ENCODE measurements around the gene CCL11. TPM values are rescaled to one million over a fixed set of nuclear protein-coding genes. Genes with fewer than 3 reads are reported as not detected.

The CCL11 gene
- total and polyA plus RNA-seq, 2 of the 8 experiments (the other 6 are each of a cell fraction or from before 2014, with no cell fraction given): not detected

- no peaks in the 10 kb centered on the region for H3K27me3 ChIP-seq (replicated peaks in 1 of 4; ENCODE audit: control insufficient read depth in 3 of 4, extremely low read depth in 1 of 4, insufficient read depth in 3 of 4, low read length in 3 of 4)
- no peak overlapping the region for H2BK120ac ChIP-seq (replicated peaks; ENCODE audit: low read depth, low read length)
- no peak overlapping the region for H3K9ac ChIP-seq (replicated peaks in 1 of 4; ENCODE audit: extremely low read depth in 1 of 4, low read depth in 3 of 4, low read length in 3 of 4)
- H4K20me1 ChIP-seq (replicated peaks in 1 of 2; ENCODE audit: control insufficient read depth in 1 of 2, insufficient read depth in 2 of 2, low read length in 2 of 2): no peaks in the 10 kb centered on the region
- H3K4me3 ChIP-seq (ENCODE audit: extremely low read depth in 1 of 4, insufficient read depth in 2 of 4, low read depth in 3 of 4, low read length in 4 of 4): no peak overlapping the region
- H2BK12ac ChIP-seq (ENCODE audit: low read depth, low read length): no peak overlapping the region
- H3K14ac ChIP-seq (ENCODE audit: insufficient read length): no peak overlapping the region
- 83% methylated on average over 4 of the region's 4 CpGs; no CpG with 5 or more reads in 1 of the 2 experiments for WGBS, 2 experiments (ENCODE audit: extremely low coverage in 1 of 2, insufficient coverage in 1 of 2, insufficient read length in 1 of 2, insufficient replicate concordance in 2 of 2, low coverage in 1 of 2, low lambda C conversion rate in 2 of 2, missing lambda C conversion rate in 1 of 2)
- H3K4me2 ChIP-seq (ENCODE audit: insufficient read depth in 1 of 2, low read depth in 2 of 2, low read length in 2 of 2): no peak overlapping the region
- no peaks in the 10 kb centered on the region for H3K36me3 ChIP-seq (ENCODE audit: control insufficient read depth in 2 of 4, insufficient read depth in 4 of 4, low read length in 3 of 4)
- H3K79me2 ChIP-seq (ENCODE audit: control insufficient read depth in 1 of 2, insufficient read depth in 2 of 2, low read length in 2 of 2): no peaks in the 10 kb centered on the region
- peaks cover 0 to 5% (median 3%) of the 10 kb centered on the region in 4 experiments; a peak in 4 of 7 replicates for H3K4me1 ChIP-seq (replicated peaks in 1 of 4; ENCODE audit: control insufficient read depth in 3 of 4, insufficient read depth in 4 of 4, low read length in 3 of 4)
- no peak overlapping the region for H3K27ac ChIP-seq (ENCODE audit: low read depth, low read length)
- ChIA-PET POLR2A (ENCODE audit: partially characterized antibody) (no interaction called here), CTCF (ENCODE audit: partially characterized antibody) (interaction anchor here (1.0 to 1.3 kb wide), 2 partner anchors 9 to 41 kb away, joined by 3 to 4 read pairs; no protein-coding TSS in a partner anchor)
- H3K4ac ChIP-seq (replicated peaks; ENCODE audit: insufficient read length, low read depth, low read length): no peak overlapping the region
- H3K23me2 ChIP-seq (ENCODE audit: low read depth, low read length): no peaks in the 10 kb centered on the region
- H2AK5ac ChIP-seq (ENCODE audit: low read depth, low read length): no peak overlapping the region
- no peak overlapping the region for H2AFZ ChIP-seq (ENCODE audit: low read length)
- H3K79me1 ChIP-seq (ENCODE audit: low read depth, low read length): no peaks in the 10 kb centered on the region
- no peak for DNase-seq (ENCODE audit: low read depth in 1 of 2, low spot score in 2 of 2)
- no peak overlapping the region for H3K18ac ChIP-seq (ENCODE audit: extremely low read depth, low read length)
- H4K91ac ChIP-seq (replicated peaks; ENCODE audit: insufficient read length, low read length): no peak overlapping the region
- no peak overlapping the region for H2BK15ac ChIP-seq (ENCODE audit: low read length)
- no peak overlapping the region for H4K8ac ChIP-seq (ENCODE audit: extremely low read depth, insufficient read depth, low read length)
- H4K5ac ChIP-seq (ENCODE audit: insufficient read length, low read depth, low read length): no peak overlapping the region
- H3K56ac ChIP-seq (replicated peaks; ENCODE audit: insufficient read length, low read depth, low read length): no peak overlapping the region
- H2BK20ac ChIP-seq (ENCODE audit: low read length): no peak overlapping the region
- no peak for FAIRE-seq
- H2BK5ac ChIP-seq (ENCODE audit: low read depth, low read length): no peak overlapping the region
- H3K9me3 ChIP-seq (ENCODE audit: insufficient read depth in 2 of 2, low read depth in 1 of 2, low read length in 1 of 2): no peaks in the 10 kb centered on the region
- no peak overlapping the region for H3K23ac ChIP-seq (ENCODE audit: insufficient read length)
- TF ChIP-seq TCF12 (IDR thresholded peaks at IDR 0.05; ENCODE audit: low read depth, low read length) (no peak), KDM1A (IDR thresholded peaks at IDR 0.05; ENCODE audit: borderline replicate concordance, low read length) (no peak), KDM4A (IDR thresholded peaks at IDR 0.05; ENCODE audit: low read depth, low read length, severe bottlenecking) (no peak), ZNF274 (IDR thresholded peaks at IDR 0.05; ENCODE audit: borderline replicate concordance, extremely low read depth, low read length) (no peak), SIN3A (conservative IDR thresholded peaks at IDR 0.05 in 1 of 2, IDR thresholded peaks at IDR 0.05 in 1 of 2; ENCODE audit: low read depth in 1 of 2, low read length in 2 of 2) (no peak)
These were observed 44.5 kb upstream of the CCL11 start for GRCh38 chr17:34241062-34241461.
